Type B pancreatic cell (in vitro differentiated cells): ENCODE results near the gene PSMD10. TPM values are rescaled to one million over a fixed set of nuclear protein-coding genes. Genes with fewer than 3 reads are reported as not detected.

Source experiments
- DNase-seq: peaks from one replicate; pipeline ENCODE4 v3.0.0; 2021; ENCODE audit warnings: mixed read lengths; ENCODE audit not compliant: unreplicated experiment; ENCODE audit errors: extremely low spot score
- H3K27ac Mint-ChIP-seq: 2 replicates; pipeline ENCODE4 v1.8.0; 2021; ENCODE audit warnings: mild to moderate bottlenecking, mixed read lengths
- H3K27me3 Mint-ChIP-seq: 2 replicates; pipeline ENCODE4 v1.8.0; 2021; ENCODE audit warnings: mixed read lengths
- H3K36me3 Mint-ChIP-seq: 2 replicates; pipeline ENCODE4 v1.8.0; 2021; ENCODE audit warnings: mixed read lengths
- H3K4me1 Mint-ChIP-seq: one replicate; pipeline ENCODE4 v1.8.0; 2021; ENCODE audit warnings: mixed read lengths; ENCODE audit not compliant: unreplicated experiment
- H3K4me3 Mint-ChIP-seq: 2 replicates; pipeline ENCODE4 v1.8.0; 2021; ENCODE audit warnings: mild to moderate bottlenecking, mixed read lengths
- H3K9me3 Mint-ChIP-seq: 2 replicates; pipeline ENCODE4 v1.8.0; 2021; ENCODE audit warnings: mixed read lengths
- CTCF ChIP-seq: fragments of 200-600 bp; sonication (generic); conservative IDR thresholded peaks from 2 replicates; pipeline ENCODE4 v1.5.0; 2021; ENCODE audit warnings: antibody characterized with exemption, mild to moderate bottlenecking
- total RNA-seq: library from RNA; stranded (reverse); gene quantifications from 2 replicates; pipeline ENCODE4 v1.2.1, GENCODE V29; 2021; ENCODE audit warnings: low replicate concordance

The PSMD10 gene
- total RNA-seq, 1 donor from 2014 or later, result 88.3 TPM

GRCh38 chrX:108044554-108045256 lies 46.6 kb downstream of the PSMD10 start, which contains the start of gene VSIG1:
VSIG1 (plus strand) TSS chrX:108045065; CDS start chrX:108045131, 66 bp downstream.
- DNase-seq, result no peak
- Mint-ChIP-seq H3K4me1 (no peaks in the 10 kb centered on the region), H3K4me3 (peak within 1 kb of the TSS; percentile 54), H3K27me3 (no peaks in the 10 kb centered on the region), H3K27ac (no peak within 1 kb of the TSS), H3K36me3 (no peaks in the 10 kb centered on the region), H3K9me3 (no peaks in the 10 kb centered on the region)
- TF ChIP-seq CTCF, result no peak

- Mint-ChIP-seq H3K27ac (peak overlapping the region; percentile 78), H3K4me3 (no peak overlapping the region), H3K27me3 (no peaks in the 10 kb centered on the region), H3K9me3 (no peaks in the 10 kb centered on the region), H3K4me1 (no peaks in the 10 kb centered on the region), H3K36me3 (no peaks in the 10 kb centered on the region)
- DNase-seq, result no peak
- TF ChIP-seq CTCF, result no peak
These were observed 54.9 kb downstream of the PSMD10 start for GRCh38 chrX:108036298-108036973.

GRCh38 chrX:108034725-108035124 lies 56.6 kb downstream of the PSMD10 start:
- TF ChIP-seq CTCF, result no peak
- no peak overlapping the region for H3K4me3 Mint-ChIP-seq
- H3K4me1 Mint-ChIP-seq, result no peaks in the 10 kb centered on the region
- H3K27ac Mint-ChIP-seq, result no peak overlapping the region
- DNase-seq, result no peak
- H3K36me3 Mint-ChIP-seq, result no peaks in the 10 kb centered on the region
- H3K9me3 Mint-ChIP-seq, result no peaks in the 10 kb centered on the region
- no peaks in the 10 kb centered on the region for H3K27me3 Mint-ChIP-seq

Other genes starting within 250 kb of the PSMD10 start
- gene TEX13B, start 109.2 kb downstream of the PSMD10 start, total RNA-seq, result not detected in 2 replicates
- 33.2 and 71.0 TPM in 2 replicates for gene VSIG1, start 46.5 kb downstream of the PSMD10 start, total RNA-seq
- 11.5 and 14.8 TPM in 2 replicates for gene ATG4A, start 236 bp upstream of the PSMD10 start, total RNA-seq